CD4-positive, alpha-beta T cell (primary cell): ENCODE measurements around the gene EXOC6. TPM values are rescaled to one million over a fixed set of nuclear protein-coding genes. Genes with fewer than 3 reads are reported as not detected.

Experiments used
- ATAC-seq: fragments of 200-7000 bp; cut with Tn5 transposase; one replicate; pipeline ENCODE4 v1.10.0; 2022; ENCODE audit warnings: mild to moderate bottlenecking; ENCODE audit not compliant: poor library complexity
- CTCF ChIA-PET: fragments of 350-600 bp; sonication (Branson Sonifier 250); formaldehyde crosslinking; loops from one replicate; lab custom pipeline; 2021; ENCODE audit warnings: antibody characterized with exemption, inconsistent platforms; lab: Charles Lee
- POLR2A ChIA-PET: fragments of 350-600 bp; sonication (Branson Sonifier 250); formaldehyde crosslinking; loops from one replicate; lab custom pipeline; 2021; ENCODE audit warnings: antibody characterized with exemption, inconsistent platforms; lab: Charles Lee
- DNase-seq, 14 experiments: peaks; one replicate each; pipeline ENCODE4 v3.0.0-alpha.2; 2013 to 2020; ENCODE audit warnings: mixed read lengths in 2 of 14
- H3K27ac ChIP-seq, 2 donors: one replicate each; pipeline versions ENCODE4 v1.5.1 to v1.7.0; 2013; ENCODE audit warnings: low read length in 2 of 2, low read depth in 1 of 2, mild to moderate bottlenecking in 1 of 2
- H3K27me3 ChIP-seq, 2 experiments: 1 replicate in 1 of 2; 2 replicates in 1 of 2; pipeline versions ENCODE4 v1.6.1 to v1.7.0; 2013; ENCODE audit warnings: low read length in 2 of 2, control low read depth in 1 of 2, mild to moderate bottlenecking in 1 of 2, moderate library complexity in 1 of 2; ENCODE audit not compliant: insufficient read depth in 2 of 2, control insufficient read depth in 1 of 2
- H3K36me3 ChIP-seq: one replicate; pipeline ENCODE4 v1.6.1; 2013; ENCODE audit warnings: low read length, control low read depth; ENCODE audit not compliant: insufficient read depth
- H3K4me1 ChIP-seq: one replicate; pipeline ENCODE4 v1.6.1; 2013; ENCODE audit warnings: low read length, control low read depth; ENCODE audit not compliant: insufficient read depth
- H3K4me3 ChIP-seq: one replicate; pipeline ENCODE4 v1.5.1; 2013; ENCODE audit warnings: mild to moderate bottlenecking, low read length, moderate library complexity
- H3K9me3 ChIP-seq, 2 experiments: 1 replicate in 1 of 2; 2 replicates in 1 of 2; pipeline versions ENCODE4 v1.6.1 to v1.7.0; 2013; ENCODE audit warnings: low read length in 2 of 2, mild to moderate bottlenecking in 2 of 2, control low read depth in 1 of 2, moderate library complexity in 1 of 2; ENCODE audit not compliant: control insufficient read depth in 1 of 2, insufficient read depth in 1 of 2
- H3K27ac Mint-ChIP-seq: one replicate; pipeline ENCODE4 v1.8.0; 2020; ENCODE audit warnings: mixed read lengths
- H3K27me3 Mint-ChIP-seq: one replicate; pipeline ENCODE4 v1.8.0; 2021; ENCODE audit warnings: mixed read lengths
- H3K36me3 Mint-ChIP-seq: one replicate; pipeline ENCODE4 v1.8.0; 2021; ENCODE audit warnings: low read depth, mixed read lengths
- H3K4me1 Mint-ChIP-seq: one replicate; pipeline ENCODE4 v1.8.0; 2021; ENCODE audit warnings: low read depth, mixed read lengths
- H3K4me3 Mint-ChIP-seq: one replicate; pipeline ENCODE4 v1.8.0; 2020; ENCODE audit warnings: mild to moderate bottlenecking, mixed read lengths
- H3K9me3 Mint-ChIP-seq: one replicate; pipeline ENCODE4 v1.8.0; 2020; ENCODE audit warnings: mixed read lengths
- intact Hi-C, 2 experiments: fragments of 100-400 bp; cut with DNase I in 1 of 2; cut with micrococcal nuclease in 1 of 2; formaldehyde crosslinking; loops; one replicate each; pipeline versions ENCODE4 v1.15.1 to v1.9.0; 2023 to 2025; cut with DNase I, micrococcal nuclease
- total RNA-seq, 174 experiments: library from RNA in 2 of 174; stranded (reverse) in 2 of 174; gene quantifications; one replicate each; pipeline ENCODE4 v1.2.3 and lab custom pipeline; 2021 to 2026
- TF ChIP-seq, protein P1 (sequence below): fragments of 200-600 bp; IDR thresholded peaks from one replicate; pipeline ENCODE4 v1.8.0; 2022; ENCODE audit warnings: antibody characterized with exemption, mild to moderate bottlenecking

The EXOC6 gene
- total RNA-seq, 2 experiments from 2014 or later, result 6.6 to 7.4 TPM

DNA sequence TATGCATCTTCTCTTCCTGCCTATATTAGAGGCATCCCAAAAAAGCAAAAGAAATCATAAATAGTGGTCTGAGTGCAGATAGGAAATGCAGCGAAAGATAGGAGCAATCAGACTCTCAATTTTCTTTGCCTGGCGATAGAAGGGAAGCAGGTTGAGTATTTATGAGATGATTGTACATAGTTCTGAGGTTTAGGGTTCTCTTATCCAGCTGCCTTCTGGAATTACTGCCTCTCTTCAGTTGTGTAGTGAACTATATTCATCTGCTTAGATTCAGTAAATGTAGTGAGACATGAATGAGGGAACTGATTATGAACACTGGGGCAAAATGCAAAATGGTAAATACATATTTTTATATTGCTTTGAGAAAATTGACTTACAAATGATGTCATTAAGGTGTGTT lies 119.3 kb downstream of the EXOC6 start:
- ChIA-PET POLR2A (no interaction called here), CTCF (no interaction called here)
- no peaks in the 10 kb centered on the region for H3K9me3 ChIP-seq
- no peaks in the 10 kb centered on the region for H3K4me1 ChIP-seq
- no peak overlapping the region for H3K27ac ChIP-seq
- H3K27me3 ChIP-seq, result no peaks in the 10 kb centered on the region
- TF ChIP-seq, protein P1, sequence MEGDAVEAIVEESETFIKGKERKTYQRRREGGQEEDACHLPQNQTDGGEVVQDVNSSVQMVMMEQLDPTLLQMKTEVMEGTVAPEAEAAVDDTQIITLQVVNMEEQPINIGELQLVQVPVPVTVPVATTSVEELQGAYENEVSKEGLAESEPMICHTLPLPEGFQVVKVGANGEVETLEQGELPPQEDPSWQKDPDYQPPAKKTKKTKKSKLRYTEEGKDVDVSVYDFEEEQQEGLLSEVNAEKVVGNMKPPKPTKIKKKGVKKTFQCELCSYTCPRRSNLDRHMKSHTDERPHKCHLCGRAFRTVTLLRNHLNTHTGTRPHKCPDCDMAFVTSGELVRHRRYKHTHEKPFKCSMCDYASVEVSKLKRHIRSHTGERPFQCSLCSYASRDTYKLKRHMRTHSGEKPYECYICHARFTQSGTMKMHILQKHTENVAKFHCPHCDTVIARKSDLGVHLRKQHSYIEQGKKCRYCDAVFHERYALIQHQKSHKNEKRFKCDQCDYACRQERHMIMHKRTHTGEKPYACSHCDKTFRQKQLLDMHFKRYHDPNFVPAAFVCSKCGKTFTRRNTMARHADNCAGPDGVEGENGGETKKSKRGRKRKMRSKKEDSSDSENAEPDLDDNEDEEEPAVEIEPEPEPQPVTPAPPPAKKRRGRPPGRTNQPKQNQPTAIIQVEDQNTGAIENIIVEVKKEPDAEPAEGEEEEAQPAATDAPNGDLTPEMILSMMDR, result no peak
- Mint-ChIP-seq H3K27ac (no peak overlapping the region), H3K36me3 (peaks cover 27% of the 10 kb centered on the region), H3K4me3 (no peak overlapping the region), H3K9me3 (no peaks in the 10 kb centered on the region), H3K4me1 (no peaks in the 10 kb centered on the region), H3K27me3 (no peaks in the 10 kb centered on the region)
- DNase-seq (no peak), ATAC-seq (no peak)
- peaks cover 3% of the 10 kb centered on the region for H3K36me3 ChIP-seq
- no peak overlapping the region for H3K4me3 ChIP-seq
- intact Hi-C loops, result no loop called here

DNA sequence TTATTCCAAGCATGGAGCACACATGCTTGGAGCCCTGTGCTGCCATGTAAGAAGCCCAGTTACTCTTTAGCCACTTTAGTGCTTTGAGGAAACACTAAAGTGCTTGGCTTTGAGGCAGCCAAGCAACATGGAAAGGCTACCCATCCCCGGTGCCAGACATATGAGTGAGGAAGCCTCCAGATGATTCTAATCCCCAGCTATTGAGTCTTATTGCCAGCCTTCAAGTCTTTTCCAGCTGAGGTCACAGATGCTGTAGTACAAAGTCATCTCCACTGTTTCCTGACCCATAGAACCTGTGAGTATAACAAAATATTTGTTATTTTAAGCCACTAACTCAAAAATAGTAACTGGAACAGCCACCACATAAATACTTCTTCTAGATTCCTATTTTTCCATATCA lies 120.8 kb downstream of the EXOC6 start:
- Mint-ChIP-seq H3K27ac (no peak overlapping the region), H3K36me3 (peaks cover 42% of the 10 kb centered on the region), H3K9me3 (no peaks in the 10 kb centered on the region), H3K27me3 (no peaks in the 10 kb centered on the region), H3K4me1 (no peaks in the 10 kb centered on the region), H3K4me3 (no peak overlapping the region)
- CTCF ChIA-PET, result no interaction called here
- Histone ChIP-seq H3K4me3 (no peak overlapping the region), H3K4me1 (no peaks in the 10 kb centered on the region), H3K9me3 (no peaks in the 10 kb centered on the region), H3K27me3 (no peaks in the 10 kb centered on the region), H3K36me3 (peaks cover 3% of the 10 kb centered on the region), H3K27ac (no peak overlapping the region)
- POLR2A ChIA-PET, result no interaction called here
- ATAC-seq (no peak), DNase-seq (no peak)
- TF ChIP-seq, protein P1, result no peak
- intact Hi-C loops, result no loop called here

DNA sequence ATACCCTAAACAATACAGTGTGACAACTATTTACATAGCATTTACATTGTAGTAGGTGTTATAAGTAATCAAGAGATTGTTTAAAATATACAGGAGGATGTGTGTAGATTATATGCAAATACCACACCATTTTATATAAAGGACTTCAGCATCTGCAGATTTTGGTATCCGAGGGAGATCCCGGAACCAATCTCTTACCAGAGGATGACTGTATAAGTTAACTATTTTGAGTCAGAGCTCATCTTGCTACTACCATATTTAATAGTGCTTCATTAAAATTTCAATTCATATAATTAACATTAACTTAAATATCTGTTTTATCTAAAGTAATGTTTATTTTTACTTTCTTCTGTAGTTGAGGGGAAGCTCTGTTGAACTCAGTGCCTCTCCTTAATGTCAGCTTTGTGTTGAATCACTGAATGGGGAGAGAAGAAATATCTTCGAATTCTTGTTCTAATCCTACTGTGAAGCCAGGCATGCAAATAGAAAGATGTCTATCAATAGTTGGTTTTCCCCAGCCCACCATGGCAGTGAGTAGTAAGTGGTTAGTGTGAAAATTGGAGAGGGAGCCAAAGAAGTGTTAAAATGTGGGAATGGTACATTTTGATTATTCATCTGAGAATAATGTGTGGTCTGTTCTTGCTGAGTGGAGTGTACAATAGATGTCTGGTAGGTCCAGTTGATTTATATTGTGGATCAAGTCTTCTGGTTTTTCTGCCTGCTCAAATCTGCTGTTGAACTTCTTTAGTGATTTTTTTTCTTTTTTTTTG lies 122.2 kb downstream of the EXOC6 start:
- Histone ChIP-seq H3K27me3 (no peaks in the 10 kb centered on the region), H3K4me3 (no peak overlapping the region), H3K4me1 (no peaks in the 10 kb centered on the region), H3K9me3 (no peaks in the 10 kb centered on the region), H3K27ac (no peak overlapping the region), H3K36me3 (peaks cover 3% of the 10 kb centered on the region)
- Mint-ChIP-seq H3K36me3 (peaks cover 46% of the 10 kb centered on the region), H3K27ac (no peak overlapping the region), H3K9me3 (no peaks in the 10 kb centered on the region), H3K4me1 (no peaks in the 10 kb centered on the region), H3K4me3 (no peak overlapping the region), H3K27me3 (no peaks in the 10 kb centered on the region)
- TF ChIP-seq, protein P1, result no peak
- DNase-seq, result no peak
- intact Hi-C loops, result loop anchor here in 1 of 2 experiments (10.0 kb wide), 1 partner anchor 64 kb away; no protein-coding TSS in a partner anchor
- no peak for ATAC-seq
- POLR2A ChIA-PET, result no interaction called here
- CTCF ChIA-PET, result no interaction called here
